ENCODE results near the gene HSD17B8.

- TF ChIP-seq RELA (IDR thresholded peaks at IDR 0.05; ENCODE audit: borderline replicate concordance, partially characterized antibody) (no peak), CTCF (IDR thresholded peaks at IDR 0.05 in 2 of 3, conservative IDR thresholded peaks at IDR 0.05 in 1 of 3; ENCODE audit: control insufficient read depth in 2 of 3, extremely low read depth in 1 of 3, insufficient read depth in 1 of 3, low read depth in 3 of 3, low read length in 3 of 3) (no peak), BCLAF1 (IDR thresholded peaks at IDR 0.05) (no peak), REST (IDR thresholded peaks at IDR 0.05; ENCODE audit: low read depth, low read length) (no peak), NFIC (IDR thresholded peaks at IDR 0.05; ENCODE audit: low read depth, low read length) (no peak), MAX (IDR thresholded peaks at IDR 0.05; ENCODE audit: low read depth, low read length) (no peak), E2F4 (IDR thresholded peaks at IDR 0.05; ENCODE audit: low read depth, low read length) (no peak), ZNF384 (IDR thresholded peaks at IDR 0.05; ENCODE audit: borderline replicate concordance, low read depth, low read length) (no peak), MXI1 (IDR thresholded peaks at IDR 0.05; ENCODE audit: low read depth, low read length) (no peak), MYC (IDR thresholded peaks at IDR 0.05; ENCODE audit: insufficient read depth, insufficient read length, insufficient replicate concordance, low read length, severe bottlenecking) (no peak), FOXK2 (IDR thresholded peaks at IDR 0.05) (no peak), ETV6 (conservative IDR thresholded peaks at IDR 0.05 in 1 of 2, IDR thresholded peaks at IDR 0.05 in 1 of 2; ENCODE audit: borderline replicate concordance in 1 of 2, low read depth in 1 of 2) (no peak)
- TF ChIP-seq, protein P1, sequence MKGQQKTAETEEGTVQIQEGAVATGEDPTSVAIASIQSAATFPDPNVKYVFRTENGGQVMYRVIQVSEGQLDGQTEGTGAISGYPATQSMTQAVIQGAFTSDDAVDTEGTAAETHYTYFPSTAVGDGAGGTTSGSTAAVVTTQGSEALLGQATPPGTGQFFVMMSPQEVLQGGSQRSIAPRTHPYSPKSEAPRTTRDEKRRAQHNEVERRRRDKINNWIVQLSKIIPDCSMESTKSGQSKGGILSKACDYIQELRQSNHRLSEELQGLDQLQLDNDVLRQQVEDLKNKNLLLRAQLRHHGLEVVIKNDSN (IDR thresholded peaks at IDR 0.05; ENCODE audit: borderline replicate concordance, extremely low read length, insufficient read depth, low read depth, low read length) = no peak
Observed at GRCh38 chr6:33185654-33186187, 18.7 kb upstream of the HSD17B8 start.
